RPMI7951 (cell line): Measurements from ENCODE around the gene ANTXR1. TPM values are rescaled to one million over a fixed set of nuclear protein-coding genes. Genes with fewer than 3 reads are reported as not detected.

Source experiments
- DNase-seq: peaks from one replicate; pipeline ENCODE4 v3.0.0-alpha.2; 2012; ENCODE audit warnings: low read depth
- total RNA-seq: library from RNA; depleted of rRNA; stranded (reverse); fragments of >200 nt; shearing (Covaris generic); gene quantifications from 2 replicates; pipeline ENCODE4 v1.2.3, GENCODE V29; 2014

Gene ANTXR1
- total RNA-seq, 1 experiment from 2014 or later: 69.7 TPM

DNA sequence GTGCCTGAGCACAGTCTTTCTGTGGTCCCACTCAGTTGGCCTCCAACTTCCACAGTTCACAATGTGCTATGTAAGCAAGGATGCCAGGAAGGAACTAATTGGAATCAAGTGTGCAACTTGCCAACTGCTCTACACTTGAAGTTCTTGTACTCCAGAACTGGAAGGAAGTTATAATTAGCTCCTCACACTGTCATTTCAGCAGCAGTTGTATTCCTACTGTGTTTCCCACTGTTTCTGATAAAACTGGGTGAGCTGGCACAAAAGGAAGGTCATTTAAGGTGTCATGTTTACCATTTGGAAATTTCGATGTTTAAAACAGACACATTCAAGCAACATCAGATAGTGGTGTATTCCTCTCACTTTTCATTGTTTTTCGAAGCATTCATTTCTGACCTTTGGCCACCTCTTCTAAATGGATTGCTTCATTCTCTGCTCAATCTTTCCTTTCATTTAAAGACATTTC is 84.2 kb downstream of the ANTXR1 start:
- DNase-seq: peak; percentile 19

DNA sequence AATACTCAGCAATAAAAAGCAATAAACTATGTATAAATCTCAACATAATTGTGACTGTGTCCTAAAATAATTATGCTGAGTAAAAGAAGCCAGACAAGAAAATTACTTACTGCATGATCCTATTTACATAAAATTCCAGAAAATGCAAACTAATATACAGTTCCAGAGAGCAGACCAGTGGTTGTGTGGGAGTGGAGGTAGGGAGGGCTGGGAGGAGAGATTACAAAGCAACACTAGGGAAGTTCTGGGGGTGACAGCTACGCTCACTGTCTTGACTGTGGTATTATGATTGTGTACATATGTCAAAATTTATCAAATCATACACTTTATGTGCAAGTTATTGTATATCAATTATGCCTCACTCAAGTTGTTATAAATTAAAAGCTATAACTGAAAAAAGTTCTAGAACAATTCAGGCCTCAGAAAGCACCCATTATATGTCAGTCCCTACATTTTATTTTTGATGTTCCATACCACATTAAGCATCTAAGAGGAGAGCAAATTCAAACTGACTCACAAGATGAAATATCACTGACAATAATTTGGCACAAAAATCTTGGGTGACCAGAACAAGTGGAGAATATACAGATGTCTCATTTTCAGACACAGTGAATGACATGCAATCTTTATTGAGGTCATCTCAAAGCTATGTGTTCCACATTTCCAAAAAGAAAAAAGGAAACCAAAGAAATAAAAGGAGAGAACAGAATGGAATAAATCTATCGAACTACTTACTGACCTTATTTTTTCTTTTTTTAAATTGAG is 85.1 kb downstream of the ANTXR1 start:
- DNase-seq: no peak

DNA sequence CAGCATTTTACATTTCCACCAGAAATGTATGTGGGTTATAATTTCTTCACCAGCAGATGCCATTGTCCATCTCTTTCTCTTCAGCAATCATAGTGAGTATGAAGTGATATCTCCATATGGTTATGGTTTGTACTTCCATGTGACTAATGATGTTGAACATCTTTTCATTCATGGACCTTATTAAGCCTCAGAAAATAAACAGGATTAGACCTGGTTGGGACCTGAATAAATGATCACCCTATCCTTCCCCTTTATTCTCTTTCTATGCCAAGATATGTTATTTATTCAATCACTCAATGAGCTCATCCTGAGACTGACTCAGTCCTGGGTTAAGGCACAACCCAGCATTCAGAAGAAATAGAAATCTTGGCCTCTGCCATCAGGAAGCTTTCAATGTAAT is 86.6 kb downstream of the ANTXR1 start:
- DNase-seq: peak; percentile 34

- DNase-seq: peak; percentile 76
These were observed 87.3 kb downstream of the ANTXR1 start for GRCh38 chr2:69100220-69100723.

- no peak for DNase-seq
These were observed 89.1 kb downstream of the ANTXR1 start for GRCh38 chr2:69102041-69102593.

- DNase-seq: no peak
These were observed 90.4 kb downstream of the ANTXR1 start for GRCh38 chr2:69103419-69103818.

GRCh38 chr2:69104261-69104660 is 91.3 kb downstream of the ANTXR1 start:
- no peak for DNase-seq

DNA sequence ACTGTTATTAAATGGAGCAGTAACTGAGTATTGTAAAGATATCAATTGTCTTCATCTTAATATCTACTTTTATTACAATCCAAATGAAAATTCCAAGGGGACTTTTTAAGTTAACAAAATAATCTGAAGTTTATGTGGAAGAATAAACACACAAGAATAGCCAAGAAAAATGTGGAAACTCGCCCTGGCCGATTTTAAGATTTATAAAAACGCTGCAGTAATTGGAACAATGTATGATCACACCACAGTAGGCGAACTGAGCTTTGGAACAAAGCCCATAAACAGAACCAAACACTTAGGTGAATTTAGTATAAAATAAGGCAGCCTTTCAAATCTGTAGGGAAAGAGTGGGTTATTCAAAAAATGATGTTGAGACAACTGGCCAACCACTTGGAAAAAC is 96.3 kb downstream of the ANTXR1 start:
- no peak for DNase-seq

DNA sequence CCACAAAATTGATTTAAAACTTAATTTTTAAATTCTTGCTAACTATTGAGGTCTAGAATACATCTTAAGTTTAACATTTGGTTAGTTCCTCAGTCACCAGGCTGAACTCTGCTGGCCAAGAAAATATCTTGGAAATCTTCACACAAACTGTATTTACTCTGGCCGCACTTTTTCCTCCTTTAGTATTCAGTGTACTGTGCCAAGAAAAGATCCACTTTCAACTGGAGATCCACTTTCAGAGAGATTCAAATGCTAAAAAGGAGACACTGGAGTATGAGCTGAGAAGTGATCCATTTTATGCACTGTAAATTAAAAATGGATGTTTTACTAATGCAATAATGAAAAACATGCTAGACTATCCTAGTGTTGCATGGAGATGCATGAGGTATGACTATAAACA is 98.1 kb downstream of the ANTXR1 start:
- no peak for DNase-seq

DNA sequence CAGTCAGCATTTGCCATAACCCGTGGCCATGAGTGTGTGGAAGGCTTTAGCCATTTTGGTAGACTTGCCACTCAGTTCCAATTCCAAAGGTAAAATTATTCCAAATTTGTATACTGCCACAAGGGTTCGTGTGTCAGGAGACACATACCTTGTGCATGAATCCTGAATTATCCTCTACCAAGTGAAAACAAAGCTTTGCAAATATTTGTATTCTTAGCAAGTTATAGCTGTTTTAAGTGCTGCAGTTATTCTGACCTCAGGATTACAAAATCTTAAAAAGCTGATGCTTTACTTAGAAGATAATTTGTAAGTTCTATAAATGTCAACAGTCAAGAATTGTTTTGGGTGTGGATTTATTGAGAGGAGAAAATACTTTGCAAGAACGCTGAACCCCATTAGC is 100.6 kb downstream of the ANTXR1 start:
- DNase-seq: no peak

DNA sequence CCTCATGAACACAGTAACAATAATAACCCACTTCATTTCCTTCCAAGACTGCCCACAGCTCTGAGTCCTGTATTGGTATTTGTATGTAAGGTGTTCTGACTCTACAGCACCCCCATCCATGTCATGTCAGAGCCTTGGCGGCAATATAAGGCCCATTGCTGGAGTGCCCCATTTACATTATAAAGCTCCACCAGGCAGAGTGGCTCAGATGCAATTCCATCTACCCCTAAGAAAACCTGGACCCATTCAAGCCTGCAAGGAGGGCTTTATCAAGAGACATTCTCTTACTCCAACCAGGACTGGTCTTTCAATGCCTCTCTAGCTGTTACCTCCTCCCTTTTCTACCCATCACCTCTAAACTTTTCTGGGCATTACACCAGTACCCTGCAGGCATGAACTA is 101.6 kb downstream of the ANTXR1 start:
- DNase-seq: no peak

- DNase-seq: no peak
These were observed 103.5 kb downstream of the ANTXR1 start for GRCh38 chr2:69116438-69116837.

GRCh38 chr2:69118609-69119008 is 105.6 kb downstream of the ANTXR1 start:
- DNase-seq: peak; percentile 61

- DNase-seq: no peak
These were observed 106.3 kb downstream of the ANTXR1 start for GRCh38 chr2:69119104-69119894.

DNA sequence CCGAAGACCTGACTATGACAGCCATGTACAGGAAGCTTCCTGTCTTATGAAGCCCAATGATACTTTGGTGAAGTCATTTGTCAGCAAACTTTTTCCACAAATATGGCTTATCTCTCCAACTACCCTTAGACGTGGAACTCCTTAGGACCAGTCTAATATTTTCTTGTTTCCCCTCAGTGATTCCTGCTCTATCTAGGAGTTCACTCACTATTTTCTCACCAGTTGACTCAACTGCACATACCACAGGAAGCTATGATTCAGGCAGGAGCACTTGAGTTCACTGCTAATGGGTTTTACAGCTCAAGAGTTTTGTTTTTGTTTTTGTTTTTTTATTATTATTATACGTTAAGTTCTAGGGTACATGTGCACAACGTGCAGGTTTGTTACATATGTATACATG is 109.3 kb downstream of the ANTXR1 start:
- DNase-seq: peak; percentile 60

DNA sequence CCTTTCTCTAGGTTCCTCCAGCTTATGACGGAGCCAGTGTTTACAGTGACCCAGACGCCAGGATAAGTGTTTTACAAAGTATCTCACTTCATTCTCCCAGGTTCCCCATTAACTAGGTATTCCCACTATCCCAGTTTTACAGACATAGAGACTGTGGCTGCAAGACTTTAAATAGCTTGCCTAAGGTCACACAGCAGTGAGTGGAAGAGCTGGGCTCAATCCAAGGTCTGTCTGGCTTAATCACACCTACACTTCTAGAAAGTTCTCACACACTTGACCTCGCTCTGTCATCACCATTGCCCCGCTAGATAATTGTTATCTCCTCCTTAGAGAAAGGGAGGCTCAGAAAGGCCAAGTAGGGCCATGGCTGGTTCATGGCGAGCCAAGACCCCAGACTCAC is 110.2 kb downstream of the ANTXR1 start:
- DNase-seq: no peak

DNA sequence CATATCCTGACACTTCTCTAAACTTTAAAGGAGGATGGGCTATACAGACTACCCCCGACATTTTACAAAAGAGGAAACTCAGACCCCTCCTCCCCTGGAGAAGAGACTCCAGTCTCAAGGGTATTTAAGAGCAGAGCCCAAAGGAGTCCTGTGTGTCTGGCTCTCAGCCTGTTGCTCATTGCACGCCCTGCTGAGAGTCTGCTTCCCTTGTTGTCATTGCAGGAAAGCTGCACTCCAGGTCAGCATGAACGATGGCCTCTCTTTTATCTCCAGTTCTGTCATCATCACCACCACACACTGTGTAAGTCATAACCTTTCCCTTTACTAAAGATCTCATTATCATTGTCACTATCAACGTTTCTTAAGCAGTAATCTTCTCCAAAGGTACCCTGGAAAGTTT is 111.4 kb downstream of the ANTXR1 start:
- DNase-seq: no peak

- DNase-seq: no peak
These were observed 112.8 kb downstream of the ANTXR1 start for GRCh38 chr2:69125816-69126215.

- DNase-seq: no peak
These were observed 113.4 kb downstream of the ANTXR1 start for GRCh38 chr2:69126341-69126740.

DNA sequence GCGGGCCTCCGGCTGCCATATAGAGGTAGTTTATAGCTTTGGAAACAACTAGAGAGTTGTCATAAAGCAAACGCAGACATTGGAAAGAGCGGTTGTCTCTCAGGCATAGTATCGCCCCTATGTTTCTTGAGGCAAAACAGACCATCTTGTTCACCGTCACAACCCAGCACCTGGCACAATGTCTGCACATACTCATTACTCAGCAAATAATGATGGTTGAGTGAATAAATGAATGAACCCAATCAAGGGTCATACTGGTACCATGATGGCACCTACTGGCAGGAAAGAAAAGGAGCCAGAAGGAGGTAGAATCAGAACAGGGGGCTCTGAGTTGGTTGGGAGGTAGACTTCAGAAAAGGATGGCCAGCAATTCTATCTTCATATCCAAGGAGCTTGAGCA is 118.5 kb downstream of the ANTXR1 start:
- DNase-seq: no peak

DNA sequence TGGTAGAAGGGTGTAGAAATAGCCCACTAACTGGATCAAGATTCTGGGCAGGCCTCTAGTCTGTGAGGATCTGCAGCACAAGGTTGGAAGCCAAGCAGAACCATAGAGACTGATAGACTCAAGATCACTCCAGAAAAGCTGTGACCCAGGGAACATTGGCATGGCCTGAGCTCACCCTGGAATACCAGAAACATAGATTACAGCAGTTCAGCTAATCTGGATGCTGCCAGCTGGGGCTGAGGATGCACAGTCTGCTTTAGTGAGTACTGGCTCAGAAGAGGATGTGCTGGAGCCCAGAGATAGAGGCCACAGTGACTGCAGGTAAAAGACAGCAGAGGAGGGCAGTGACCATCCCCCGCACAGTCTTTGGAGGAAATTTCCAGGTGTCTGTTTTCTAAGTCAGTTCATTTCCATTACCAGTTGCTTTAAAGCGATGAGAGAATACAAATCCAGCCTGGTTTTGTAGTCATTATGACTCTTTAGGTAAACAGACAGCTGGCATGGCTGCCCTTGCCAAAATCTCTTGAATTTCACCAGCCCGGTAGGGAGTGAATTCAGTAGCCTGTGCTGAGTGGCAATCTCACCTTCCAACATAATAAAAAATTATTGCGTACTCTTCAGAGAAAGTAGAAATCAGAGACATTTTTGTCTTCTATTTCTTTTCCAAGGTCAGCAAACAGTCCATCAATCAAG is 119.2 kb downstream of the ANTXR1 start:
- DNase-seq: no peak
